ENCODE measurements around the gene ITGBL1. TPM values are rescaled to one million over a fixed set of nuclear protein-coding genes. Genes with fewer than 3 reads are reported as not detected.
A peak's percentile ranks its signal among the peaks of the same experiment; 100 is the strongest.

Gene ITGBL1
- total RNA-seq, 2 experiments from 2014 or later = not detected

- Histone ChIP-seq H3K27me3 (ENCODE audit: control insufficient read depth in 1 of 2, insufficient read depth in 2 of 2, low read length in 2 of 2) (no peaks in the 10 kb centered on the region), H3K36me3 (ENCODE audit: insufficient read depth, low read length) (no peaks in the 10 kb centered on the region), H3K4me3 (ENCODE audit: low read length) (no peak overlapping the region), H3K27ac (ENCODE audit: low read depth in 1 of 2, low read length in 2 of 2) (no peak overlapping the region), H3K9me3 (ENCODE audit: control insufficient read depth in 1 of 2, insufficient read depth in 1 of 2, low read length in 2 of 2) (no peaks in the 10 kb centered on the region), H3K4me1 (ENCODE audit: insufficient read depth, low read length) (peaks cover 5% of the 10 kb centered on the region)
- H3K4me1 Mint-ChIP-seq (ENCODE audit: low read depth) = peaks cover 4% of the 10 kb centered on the region
- DNase-seq (no peak), ATAC-seq (ENCODE audit: poor library complexity) (no peak)
- POLR2A ChIA-PET = no interaction called here
- intact Hi-C loops (cut with DNase I, micrococcal nuclease) = no loop called here
- no peak overlapping the region for H3K27ac Mint-ChIP-seq
- H3K9me3 Mint-ChIP-seq = no peaks in the 10 kb centered on the region
- H3K27me3 Mint-ChIP-seq = peaks cover 9% of the 10 kb centered on the region
- no peak overlapping the region for H3K4me3 Mint-ChIP-seq
- no peak for TF ChIP-seq CTCF (IDR thresholded peaks at IDR 0.05)
- H3K36me3 Mint-ChIP-seq (ENCODE audit: low read depth) = no peaks in the 10 kb centered on the region
- CTCF ChIA-PET = no interaction called here
Measured at GRCh38 chr13:101703838-101704237, 251.4 kb downstream of the ITGBL1 start.

GRCh38 chr13:101706651-101707050 lies 254.2 kb downstream of the ITGBL1 start:
- ATAC-seq (ENCODE audit: poor library complexity) = no peak
- ChIA-PET POLR2A (no interaction called here), CTCF (no interaction called here)
- no peaks in the 10 kb centered on the region for H3K27me3 ChIP-seq (ENCODE audit: control insufficient read depth in 1 of 2, insufficient read depth in 2 of 2, low read length in 2 of 2)
- peak in 5 of 14 experiments; percentile 1 to 59 (median 28) for DNase-seq
- peaks cover 5% of the 10 kb centered on the region for H3K4me1 ChIP-seq (ENCODE audit: insufficient read depth, low read length)
- intact Hi-C loops (cut with DNase I, micrococcal nuclease) = no loop called here
- no peak for TF ChIP-seq CTCF (IDR thresholded peaks at IDR 0.05)
- H3K27ac ChIP-seq (ENCODE audit: low read depth in 1 of 2, low read length in 2 of 2) = no peak overlapping the region
- Mint-ChIP-seq H3K27ac (no peak overlapping the region), H3K4me1 (ENCODE audit: low read depth) (peaks cover 4% of the 10 kb centered on the region), H3K4me3 (no peak overlapping the region), H3K36me3 (ENCODE audit: low read depth) (no peaks in the 10 kb centered on the region), H3K27me3 (peaks cover 15% of the 10 kb centered on the region), H3K9me3 (no peaks in the 10 kb centered on the region)
- H3K36me3 ChIP-seq (ENCODE audit: insufficient read depth, low read length) = no peaks in the 10 kb centered on the region
- H3K9me3 ChIP-seq (ENCODE audit: control insufficient read depth in 1 of 2, insufficient read depth in 1 of 2, low read length in 2 of 2) = no peaks in the 10 kb centered on the region
- no peak overlapping the region for H3K4me3 ChIP-seq (ENCODE audit: low read length)

DNA sequence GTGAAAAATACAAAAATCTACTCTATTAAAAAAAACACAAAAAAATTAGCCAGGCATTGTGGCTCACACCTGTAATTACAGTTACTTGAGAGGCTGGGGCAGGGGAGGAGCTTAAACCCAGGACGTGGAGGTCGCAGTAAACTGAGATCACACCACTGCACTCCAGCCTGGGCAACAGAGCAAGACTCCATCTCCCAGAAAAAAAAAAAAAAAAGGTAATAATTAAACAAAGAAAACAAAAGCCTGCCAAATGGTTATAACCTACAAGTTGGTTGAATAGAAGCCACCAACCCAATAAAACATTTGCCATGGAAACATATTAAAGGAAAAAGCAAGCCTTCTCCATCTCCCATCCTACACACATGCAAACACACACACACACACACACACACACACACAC lies 255.2 kb downstream of the ITGBL1 start:
- Mint-ChIP-seq H3K27me3 (peaks cover 15% of the 10 kb centered on the region), H3K27ac (no peak overlapping the region), H3K9me3 (no peaks in the 10 kb centered on the region), H3K4me3 (no peak overlapping the region), H3K4me1 (ENCODE audit: low read depth) (peaks cover 4% of the 10 kb centered on the region), H3K36me3 (ENCODE audit: low read depth) (no peaks in the 10 kb centered on the region)
- DNase-seq = no peak
- no peak for TF ChIP-seq CTCF (IDR thresholded peaks at IDR 0.05)
- Histone ChIP-seq H3K36me3 (ENCODE audit: insufficient read depth, low read length) (no peaks in the 10 kb centered on the region), H3K27ac (ENCODE audit: low read depth in 1 of 2, low read length in 2 of 2) (no peak overlapping the region), H3K4me3 (ENCODE audit: low read length) (no peak overlapping the region), H3K9me3 (ENCODE audit: control insufficient read depth in 1 of 2, insufficient read depth in 1 of 2, low read length in 2 of 2) (no peaks in the 10 kb centered on the region), H3K27me3 (ENCODE audit: control insufficient read depth in 1 of 2, insufficient read depth in 2 of 2, low read length in 2 of 2) (no peaks in the 10 kb centered on the region), H3K4me1 (ENCODE audit: insufficient read depth, low read length) (peaks cover 5% of the 10 kb centered on the region)
- no peak for ATAC-seq (ENCODE audit: poor library complexity)
- ChIA-PET POLR2A (no interaction called here), CTCF (no interaction called here)
- intact Hi-C loops (cut with DNase I, micrococcal nuclease) = no loop called here
